Spleen (tissue), 7 donors: Measurements from ENCODE around the gene PHC1.

ENCODE experiments used
- POLR2A ChIP-seq, 3 donors: fragments of 450-650 bp; IDR thresholded peaks; one replicate each; pipeline ENCODE4 v1.5.1; 2017; ENCODE audit warnings: antibody characterized with exemption in 3 of 3, mild to moderate bottlenecking in 1 of 3
- POLR2AphosphoS5 ChIP-seq, 3 donors: sonication (generic); formaldehyde crosslinking; IDR thresholded peaks; one replicate each; pipeline ENCODE4 v1.5.1; 2017; ENCODE audit warnings: antibody characterized with exemption in 3 of 3
- TF ChIP-seq, protein P1 (sequence below), 11 experiments: fragments of 200-600 bp in 7 of 11; fragments of 450-650 bp in 4 of 11; sonication (generic) in 4 of 11; IDR thresholded peaks in 8 of 11; conservative IDR thresholded peaks in 3 of 11; 1 replicate in 7 of 11; 2 replicates in 4 of 11; pipeline versions ENCODE4 v1.4.0 to v1.8.0; 2016 to 2021; ENCODE audit warnings: antibody characterized with exemption in 11 of 11, inconsistent platforms in 4 of 11, mild to moderate bottlenecking in 1 of 11
- donor health status: DM: no; HTN: no; CAD: no; lungs with moderate emphysema.
- donor health status: DM: no; HTN: no; CAD: no.
- donor health status: DM: no; HTN: no; CAD: no.

DNA sequence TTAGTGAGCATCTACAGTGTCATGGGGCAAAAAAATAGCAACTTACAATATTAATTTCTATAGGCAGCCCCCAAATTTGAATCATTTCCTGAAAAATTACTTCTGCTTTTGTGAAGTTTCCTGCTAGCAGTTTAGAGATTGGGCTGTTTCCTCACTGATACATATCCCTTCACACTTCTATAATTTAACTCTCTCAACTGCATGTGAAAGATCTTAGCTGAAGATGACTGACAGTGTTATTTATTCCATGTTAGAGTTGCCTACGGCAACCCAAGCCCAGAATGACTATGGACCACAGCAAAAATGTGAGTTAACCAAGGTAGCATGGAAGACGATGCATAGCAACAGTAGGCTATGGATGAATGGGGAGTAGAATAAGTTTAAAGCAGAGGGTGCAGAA is 75.1 kb downstream of the PHC1 start, which contains the start of gene KLRG1:
- TF ChIP-seq, protein P1, sequence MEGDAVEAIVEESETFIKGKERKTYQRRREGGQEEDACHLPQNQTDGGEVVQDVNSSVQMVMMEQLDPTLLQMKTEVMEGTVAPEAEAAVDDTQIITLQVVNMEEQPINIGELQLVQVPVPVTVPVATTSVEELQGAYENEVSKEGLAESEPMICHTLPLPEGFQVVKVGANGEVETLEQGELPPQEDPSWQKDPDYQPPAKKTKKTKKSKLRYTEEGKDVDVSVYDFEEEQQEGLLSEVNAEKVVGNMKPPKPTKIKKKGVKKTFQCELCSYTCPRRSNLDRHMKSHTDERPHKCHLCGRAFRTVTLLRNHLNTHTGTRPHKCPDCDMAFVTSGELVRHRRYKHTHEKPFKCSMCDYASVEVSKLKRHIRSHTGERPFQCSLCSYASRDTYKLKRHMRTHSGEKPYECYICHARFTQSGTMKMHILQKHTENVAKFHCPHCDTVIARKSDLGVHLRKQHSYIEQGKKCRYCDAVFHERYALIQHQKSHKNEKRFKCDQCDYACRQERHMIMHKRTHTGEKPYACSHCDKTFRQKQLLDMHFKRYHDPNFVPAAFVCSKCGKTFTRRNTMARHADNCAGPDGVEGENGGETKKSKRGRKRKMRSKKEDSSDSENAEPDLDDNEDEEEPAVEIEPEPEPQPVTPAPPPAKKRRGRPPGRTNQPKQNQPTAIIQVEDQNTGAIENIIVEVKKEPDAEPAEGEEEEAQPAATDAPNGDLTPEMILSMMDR (IDR thresholded peaks at IDR 0.05 in 8 of 11, conservative IDR thresholded peaks at IDR 0.05 in 3 of 11) = no peak
- TF ChIP-seq POLR2A (IDR thresholded peaks at IDR 0.05) (no peak), POLR2AphosphoS5 (IDR thresholded peaks at IDR 0.05) (no peak)
